Omental fat pad (tissue), 4 donors: Measurements from ENCODE around the gene LGALS9C. TPM values are rescaled to one million over a fixed set of nuclear protein-coding genes. Genes with fewer than 3 reads are reported as not detected.
A peak's percentile ranks its signal among the peaks of the same experiment; 100 is the strongest.
"Not testable (repeated sequence)": the region's sequence is repeated elsewhere in the genome, so short reads cannot be mapped to it uniquely, and the experiment has no call there.

Experiments used
- ATAC-seq: fragments of 150-250 bp; one replicate; pipeline ENCODE4 v1.9.1; 2016; ENCODE audit warnings: mild to moderate bottlenecking, moderate library complexity; ENCODE audit not compliant: low FRiP score
- DNase-seq: peaks from one replicate; pipeline ENCODE4 v3.0.0-alpha.2; 2019; ENCODE audit warnings: low spot score
- total RNA-seq, 4 donors: library from RNA; depleted of rRNA; stranded (reverse); fragments of >200 nt; gene quantifications; one replicate each; pipeline ENCODE4 v1.1.0, GENCODE V29; 2016

LGALS9C gene
- not detected for total RNA-seq

DNA sequence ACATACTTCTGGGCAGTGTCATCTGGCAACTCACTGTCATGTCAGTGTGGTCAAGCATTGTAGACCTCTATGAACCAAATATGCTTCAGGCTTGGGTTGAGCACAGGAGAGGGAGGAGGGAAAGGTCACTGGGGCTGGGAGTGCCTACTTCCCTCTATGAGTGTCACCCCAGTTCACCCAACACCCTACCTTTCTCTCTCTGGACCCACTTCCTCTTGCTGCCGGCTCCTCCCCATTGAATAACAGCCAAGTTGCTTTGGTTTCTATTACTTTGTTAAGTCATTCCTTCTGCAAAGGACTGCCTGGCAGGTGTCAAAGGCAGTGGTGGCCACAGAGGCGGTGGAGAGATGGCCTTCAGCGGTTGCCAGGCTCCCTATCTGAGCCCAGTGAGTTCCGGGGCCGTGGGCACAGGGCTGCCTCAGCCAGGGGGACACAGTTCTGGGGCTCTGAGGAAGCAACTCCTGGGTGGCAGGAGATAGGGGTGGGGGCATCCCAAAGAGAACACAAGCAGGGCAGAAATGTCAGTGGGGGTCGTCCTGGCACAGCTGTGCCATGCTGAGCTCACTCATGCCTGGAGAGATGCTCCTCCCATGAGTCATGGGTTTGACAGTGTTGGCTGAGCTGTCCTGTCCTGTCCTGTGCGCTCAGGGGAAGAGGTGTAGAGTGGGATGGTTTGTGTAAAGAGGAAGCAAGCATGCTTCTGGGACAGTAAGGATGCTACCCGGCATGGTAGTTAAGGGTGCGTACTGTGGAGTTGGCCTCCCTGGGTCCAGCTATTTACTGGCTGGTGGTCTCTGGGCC, at the start of gene LGALS9C:
Gene LGALS9C, plus strand, starts transcription at position 282 of the 801 bp plus-strand sequence. Its CDS starts 66 bp downstream, at position 348.
- not testable (repeated sequence) for DNase-seq
- peak; percentile 24 for ATAC-seq

DNA sequence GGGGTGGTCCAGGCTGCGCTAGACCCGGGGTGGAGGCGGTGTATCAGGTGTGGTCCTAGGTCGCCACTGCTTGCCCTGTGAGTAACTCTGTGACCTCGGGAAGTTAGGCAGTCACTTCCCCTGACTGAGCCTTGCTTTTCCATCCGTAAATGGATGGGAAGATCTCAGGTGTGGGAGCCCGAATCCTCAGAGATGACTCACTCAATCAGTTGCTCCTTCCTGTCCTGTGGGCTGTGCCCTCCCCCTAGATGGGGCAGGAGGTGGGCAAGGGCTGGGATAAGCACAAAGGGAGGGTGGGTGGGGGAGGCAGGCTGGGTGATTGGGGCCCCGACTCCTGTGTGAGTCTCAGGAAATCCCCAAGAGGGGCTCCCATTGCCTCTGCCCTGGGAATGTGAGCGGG, 44.4 kb upstream of the LGALS9C start:
- ATAC-seq, DNase-seq: not testable (repeated sequence)

GRCh38 chr17:18439465-18439870, 37.1 kb upstream of the LGALS9C start:
- not testable (repeated sequence) for ATAC-seq, DNase-seq

GRCh38 chr17:18442093-18442492, 34.5 kb upstream of the LGALS9C start:
- not testable (repeated sequence) for ATAC-seq, DNase-seq

GRCh38 chr17:18442532-18442931, 34.1 kb upstream of the LGALS9C start:
- not testable (repeated sequence) for DNase-seq, ATAC-seq

DNA sequence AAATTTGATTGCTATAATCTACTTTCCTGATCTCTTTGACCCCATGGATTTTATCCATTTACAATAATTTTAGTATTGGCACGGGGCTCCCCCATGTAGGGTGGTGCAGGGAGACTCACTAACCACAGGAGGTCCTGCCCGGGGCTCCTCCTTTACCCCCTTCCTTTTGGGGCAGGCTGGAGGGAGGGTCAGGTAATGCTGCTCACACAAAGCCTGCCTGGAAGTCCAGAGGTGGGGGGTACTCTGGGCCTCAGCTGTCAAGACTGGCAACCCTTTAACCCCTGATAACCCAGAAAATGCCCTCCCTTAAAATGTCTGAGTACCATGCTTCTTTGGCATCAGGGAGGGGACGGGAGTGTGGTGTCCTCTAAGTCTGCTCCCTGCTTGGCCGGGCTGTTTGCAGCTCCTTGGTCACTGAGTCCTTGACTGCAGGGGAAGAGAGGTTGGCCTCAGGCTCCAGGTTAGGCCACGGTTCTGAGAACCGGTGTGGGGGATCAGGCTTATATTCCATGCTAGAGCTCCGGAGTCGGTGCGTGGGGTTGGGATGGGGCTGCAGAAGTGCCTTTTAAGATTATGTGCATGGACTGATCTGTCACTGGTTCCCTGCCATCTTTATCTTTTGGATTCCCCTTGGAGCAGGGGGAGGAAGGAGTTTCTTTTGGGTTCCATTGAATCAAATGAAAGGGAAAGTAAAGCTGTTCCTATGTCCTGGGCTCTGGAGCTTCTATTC, 28.9 kb upstream of the LGALS9C start:
- not testable (repeated sequence) for ATAC-seq, DNase-seq

- DNase-seq, ATAC-seq: not testable (repeated sequence)
Observed at GRCh38 chr17:18448311-18448710, 28.3 kb upstream of the LGALS9C start.

- peak; percentile 12 for ATAC-seq
Observed at GRCh38 chr17:18449833-18450232, 26.8 kb upstream of the LGALS9C start.

GRCh38 chr17:18450998-18451397, 25.6 kb upstream of the LGALS9C start:
- not testable (repeated sequence) for DNase-seq, ATAC-seq

More at GRCh38 chr17:18449833-18450232, 26.8 kb upstream of the LGALS9C start:
- DNase-seq, result not testable (repeated sequence)

- not testable (repeated sequence) for ATAC-seq, DNase-seq
Observed at GRCh38 chr17:18451969-18452368, 24.6 kb upstream of the LGALS9C start.

DNA sequence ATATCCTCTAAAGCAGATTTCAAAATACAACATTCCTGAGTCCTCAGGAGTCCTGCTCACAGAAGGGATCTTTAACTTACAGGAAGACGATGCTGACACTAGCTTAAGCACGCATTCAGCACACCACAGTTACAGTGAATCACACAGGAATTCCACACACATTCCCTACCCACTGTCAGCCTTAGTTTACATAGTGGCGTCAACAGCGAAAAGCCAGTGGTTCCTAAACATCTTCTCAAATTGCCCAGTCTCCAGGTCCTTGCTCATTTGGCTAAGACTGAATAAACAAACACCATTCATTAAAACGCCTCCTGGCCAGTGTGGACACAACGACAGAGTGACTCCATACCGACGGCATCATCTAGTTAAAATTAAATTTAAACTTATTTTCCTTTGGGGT, 17.6 kb upstream of the LGALS9C start:
- DNase-seq, result not testable (repeated sequence)
- ATAC-seq, result peak; percentile 60

GRCh38 chr17:18463831-18464502, 12.6 kb upstream of the LGALS9C start:
- ATAC-seq, result peak; percentile 25
- DNase-seq, result not testable (repeated sequence)

DNA sequence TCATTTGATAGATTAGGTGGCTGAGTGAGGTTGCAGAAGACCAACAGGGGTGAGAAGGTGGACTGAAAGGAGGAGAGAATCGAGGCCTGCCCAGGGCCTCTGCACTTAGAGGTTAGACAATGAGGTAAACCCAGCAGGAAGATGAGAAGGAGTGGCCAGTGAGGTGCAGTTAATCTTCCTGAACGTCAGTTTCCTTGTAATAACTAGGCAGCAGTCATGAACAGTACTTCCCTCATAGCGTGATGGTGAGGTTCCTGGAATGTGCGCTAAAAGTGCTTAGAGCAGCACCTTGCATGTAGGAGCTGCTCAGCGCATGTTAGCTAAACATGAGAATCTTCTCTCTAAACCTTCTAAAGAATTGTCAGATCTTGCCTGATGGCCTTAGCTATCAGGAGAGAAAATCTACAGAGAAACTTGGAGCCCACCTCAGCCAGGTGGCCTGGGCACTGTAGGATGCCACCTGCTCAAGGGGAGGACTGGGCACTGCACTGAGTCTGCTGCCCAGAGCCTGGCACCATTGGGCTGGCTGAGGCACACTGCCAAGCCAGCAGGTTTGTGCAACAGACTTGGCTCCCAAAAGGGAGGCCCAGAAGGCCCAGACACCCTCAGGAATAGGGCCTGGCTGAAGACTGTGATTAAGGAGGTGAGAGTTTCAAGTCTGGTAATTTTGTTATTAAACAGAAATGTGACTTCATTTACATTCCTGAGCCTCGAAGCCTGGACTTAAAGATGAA, 10.2 kb upstream of the LGALS9C start:
- not testable (repeated sequence) for DNase-seq, ATAC-seq

DNA sequence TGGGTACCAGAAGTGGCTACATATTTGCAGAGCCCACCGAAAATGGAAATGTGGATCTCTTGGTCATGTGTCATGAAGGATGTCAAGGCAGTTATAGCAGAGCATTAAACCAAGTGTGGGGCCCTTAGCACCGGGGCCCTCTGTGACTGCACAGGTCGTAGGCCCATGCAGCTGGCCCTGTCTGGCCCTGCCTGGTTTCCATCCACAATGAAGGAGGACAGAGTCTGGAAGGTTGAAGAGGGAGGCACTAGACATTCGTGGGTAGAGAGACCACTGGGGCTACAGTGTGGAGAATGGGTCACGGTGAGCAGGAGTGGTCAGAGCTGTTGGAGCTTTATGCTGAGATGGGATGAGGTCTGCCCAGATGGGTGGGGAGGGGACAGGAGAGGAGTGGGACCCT, 9.6 kb upstream of the LGALS9C start:
- ATAC-seq, DNase-seq: not testable (repeated sequence)

GRCh38 chr17:18468472-18469171, 8.0 kb upstream of the LGALS9C start:
- DNase-seq, result not testable (repeated sequence)

DNA sequence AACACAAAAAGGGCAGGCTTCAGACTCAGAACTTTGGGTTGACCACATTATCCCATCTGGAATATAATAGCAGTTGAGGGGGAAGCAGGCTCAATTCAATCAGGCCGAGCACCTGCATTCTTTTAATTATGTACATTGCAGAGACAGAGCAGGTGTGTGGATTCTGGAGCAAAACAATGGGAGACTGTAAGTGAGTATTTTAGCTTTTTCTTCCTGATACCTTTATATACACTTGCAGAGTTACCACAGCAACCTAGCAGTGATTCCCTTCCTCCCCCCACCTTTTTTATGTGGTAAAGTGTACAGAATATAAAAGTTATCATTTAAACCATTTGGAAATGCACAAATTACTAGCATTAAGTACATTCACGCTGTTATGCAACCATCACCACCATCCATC, 6.8 kb upstream of the LGALS9C start:
- DNase-seq, ATAC-seq: not testable (repeated sequence)

More at GRCh38 chr17:18468472-18469171, 8.0 kb upstream of the LGALS9C start:
- not testable (repeated sequence) for ATAC-seq

GRCh38 chr17:18470345-18470930, 6.2 kb upstream of the LGALS9C start:
- ATAC-seq, DNase-seq: not testable (repeated sequence)

- not testable (repeated sequence) for DNase-seq, ATAC-seq
Observed at GRCh38 chr17:18473967-18474366, 2.6 kb upstream of the LGALS9C start.
